Measurements from ENCODE around the gene SPRING1.

SPRING1 gene

GRCh38 chr12:116710370-116711150 lies 27.3 kb downstream of the SPRING1 start:
- in situ Hi-C loops (cut with MboI; ENCODE audit: low sequenced_read_pairs): no loop called here

DNA sequence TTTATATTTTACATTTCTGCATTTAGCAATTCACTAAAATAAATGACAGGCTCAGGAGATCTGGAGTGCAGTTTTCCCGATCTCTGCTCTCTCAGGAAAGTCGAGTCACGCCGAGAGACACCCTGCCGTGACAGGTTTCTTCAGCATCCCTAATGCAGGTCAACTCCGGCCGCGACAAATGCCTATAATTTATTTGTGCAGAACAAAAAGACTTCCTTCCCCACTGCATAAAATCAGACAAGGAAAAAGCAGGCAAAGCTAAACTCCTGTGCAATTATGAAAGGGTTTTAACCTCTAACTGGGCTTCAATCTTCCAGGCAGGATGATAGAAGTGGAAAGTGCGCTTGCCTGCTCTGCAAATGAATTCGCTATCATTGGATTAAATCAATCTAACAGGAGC lies 28.1 kb downstream of the SPRING1 start:
- in situ Hi-C loops (cut with MboI; ENCODE audit: low sequenced_read_pairs): loop anchor here (10.0 kb wide), 1 partner anchor 405 kb away; no protein-coding TSS in a partner anchor

DNA sequence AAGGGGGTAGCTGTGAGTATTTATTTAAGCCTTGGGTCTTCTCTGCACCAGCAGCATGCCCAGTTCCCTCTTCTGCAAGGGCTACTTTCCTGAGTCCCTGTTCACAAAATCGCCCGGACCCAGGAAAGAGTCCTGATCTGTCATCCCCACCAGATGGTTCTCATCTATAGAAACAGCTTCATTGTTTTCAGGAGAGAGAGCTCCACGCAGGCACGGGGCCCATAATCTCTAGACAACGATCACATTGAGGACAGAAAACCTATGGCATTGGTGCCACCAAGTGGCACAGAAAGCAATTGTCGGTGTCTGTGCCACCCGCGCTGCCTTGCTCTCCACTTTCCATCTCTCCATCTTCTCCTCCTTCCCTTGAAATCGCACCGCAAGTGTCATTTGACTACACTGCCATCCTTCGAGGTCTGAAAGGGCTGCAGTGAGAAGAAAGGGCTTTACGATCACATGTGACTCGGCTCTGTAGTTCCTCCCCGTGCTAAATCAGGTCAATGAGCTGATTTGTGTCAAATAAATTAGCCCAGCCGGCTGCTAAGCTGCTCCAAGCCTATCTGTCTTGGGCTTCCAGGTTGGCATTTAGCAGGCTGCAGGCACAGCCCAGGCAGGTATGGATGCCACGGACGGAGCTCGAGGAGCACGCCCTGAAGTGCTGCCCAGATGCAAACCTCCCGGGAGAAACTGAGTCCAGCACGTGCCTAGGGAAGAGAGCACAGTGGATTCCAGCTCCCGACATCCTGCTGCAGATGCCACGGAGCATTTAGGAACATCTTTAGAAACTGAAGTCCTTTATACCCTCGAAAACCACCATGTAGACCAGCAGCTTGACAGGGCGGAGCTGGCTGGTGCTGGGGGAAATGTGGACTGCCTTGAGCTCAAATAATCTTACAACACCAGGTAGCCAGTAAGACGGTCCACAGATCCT lies 28.8 kb downstream of the SPRING1 start:
- in situ Hi-C loops (cut with MboI; ENCODE audit: low sequenced_read_pairs): loop anchor here (10.0 kb wide), 1 partner anchor 406 kb away; no protein-coding TSS in a partner anchor

DNA sequence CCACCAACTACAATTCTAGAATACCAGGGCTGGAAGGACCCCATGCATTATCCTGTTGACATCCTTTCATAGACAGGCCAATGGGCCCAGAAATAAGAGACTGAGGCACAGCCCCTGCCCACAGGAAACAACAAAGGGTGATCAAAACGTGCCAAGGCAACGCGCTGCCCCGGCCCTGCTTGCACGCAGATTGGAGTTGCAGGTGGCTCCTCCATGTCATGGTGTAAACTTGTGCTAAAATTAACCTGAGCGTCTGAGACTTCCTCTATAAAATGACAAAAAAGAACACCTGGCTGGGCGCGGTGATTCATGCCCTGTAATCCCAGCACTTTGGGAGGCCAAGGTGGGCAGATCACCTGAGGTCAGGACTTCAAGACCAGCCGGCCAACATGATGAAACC lies 30.1 kb downstream of the SPRING1 start:
- in situ Hi-C loops (cut with MboI; ENCODE audit: low sequenced_read_pairs): loop anchor here (10.0 kb wide), 1 partner anchor 407 kb away; no protein-coding TSS in a partner anchor

- in situ Hi-C loops (cut with MboI; ENCODE audit: low sequenced_read_pairs): loop anchor here (10.0 kb wide), 1 partner anchor 411 kb away; no protein-coding TSS in a partner anchor
These were observed 34.6 kb downstream of the SPRING1 start for GRCh38 chr12:116703214-116703795.

GRCh38 chr12:116701432-116701831 lies 36.4 kb downstream of the SPRING1 start:
- in situ Hi-C loops (cut with MboI; ENCODE audit: low sequenced_read_pairs): loop anchor here (10.0 kb wide), 1 partner anchor 413 kb away; no protein-coding TSS in a partner anchor

GRCh38 chr12:116700066-116700465 lies 37.8 kb downstream of the SPRING1 start:
- in situ Hi-C loops (cut with MboI; ENCODE audit: low sequenced_read_pairs): loop anchor here (10.0 kb wide), 1 partner anchor 415 kb away; no protein-coding TSS in a partner anchor

DNA sequence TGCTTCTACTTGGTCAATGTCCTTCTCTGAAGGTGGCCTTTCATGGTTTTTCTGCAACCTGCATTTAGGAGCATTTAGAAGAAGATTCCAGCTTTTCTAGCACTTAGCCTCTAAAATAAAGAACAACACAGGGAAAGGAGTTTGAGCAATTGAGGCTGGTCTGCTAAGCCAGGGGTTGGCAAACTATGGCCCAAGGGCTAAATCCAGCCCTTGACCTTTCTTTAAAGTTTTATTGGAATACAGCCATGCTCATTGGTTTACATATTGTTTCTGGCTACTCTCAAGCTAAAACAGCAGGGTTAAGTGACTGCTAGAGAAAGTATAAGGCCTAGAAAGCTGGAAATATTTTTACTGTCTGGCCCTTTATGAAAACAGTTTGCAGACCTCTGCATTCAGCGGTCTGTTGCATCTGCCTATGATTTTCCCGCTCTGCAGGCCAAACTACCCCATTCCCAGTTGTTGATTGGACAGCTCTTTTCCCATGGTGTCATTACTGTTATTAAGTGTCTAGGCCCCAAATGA lies 39.3 kb downstream of the SPRING1 start:
- in situ Hi-C loops (cut with MboI; ENCODE audit: low sequenced_read_pairs): no loop called here

DNA sequence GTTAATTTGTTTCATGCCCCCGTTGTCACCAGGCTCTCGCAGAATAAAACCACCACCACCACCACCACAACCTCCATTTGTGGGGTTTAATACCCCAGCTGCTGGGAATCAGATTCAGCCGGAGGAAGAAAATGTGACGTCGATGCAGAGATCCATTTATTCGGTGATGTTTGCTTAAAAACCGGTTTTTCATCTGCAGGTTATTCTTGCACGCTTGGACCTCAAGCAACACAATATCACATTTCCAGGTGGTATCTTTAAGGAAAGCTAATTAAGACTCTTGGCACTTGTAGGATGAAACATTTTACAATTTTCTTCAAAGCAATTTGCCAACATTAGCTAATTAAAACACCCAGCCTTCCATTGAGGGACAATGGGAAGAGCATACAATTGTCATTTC lies 39.8 kb downstream of the SPRING1 start:
- in situ Hi-C loops (cut with MboI; ENCODE audit: low sequenced_read_pairs): no loop called here

GRCh38 chr12:116697716-116698115 lies 40.2 kb downstream of the SPRING1 start:
- in situ Hi-C loops (cut with MboI; ENCODE audit: low sequenced_read_pairs): no loop called here

DNA sequence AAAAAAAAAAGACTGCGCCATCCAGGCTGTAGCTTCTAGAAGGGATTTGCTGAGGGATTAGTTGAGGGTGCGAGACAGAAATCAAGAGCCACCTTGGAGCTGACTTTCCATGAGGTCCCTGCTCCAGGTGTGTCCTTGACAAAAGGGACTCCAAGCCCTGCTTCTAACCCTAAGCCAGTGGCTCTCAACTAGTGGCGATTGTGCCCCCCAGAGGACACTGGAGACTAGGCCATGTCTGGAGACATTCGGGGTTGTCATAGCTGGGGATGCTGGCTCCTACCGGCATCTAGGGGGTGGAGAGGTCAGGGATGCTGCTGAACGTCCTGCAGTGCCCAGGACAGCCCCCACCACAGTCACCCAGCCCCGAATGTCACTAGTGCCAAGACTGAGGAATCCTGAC lies 40.6 kb downstream of the SPRING1 start:
- in situ Hi-C loops (cut with MboI; ENCODE audit: low sequenced_read_pairs): no loop called here

- in situ Hi-C loops (cut with MboI; ENCODE audit: low sequenced_read_pairs): no loop called here
These were observed 42.5 kb downstream of the SPRING1 start for GRCh38 chr12:116695464-116695725.

- in situ Hi-C loops (cut with MboI; ENCODE audit: low sequenced_read_pairs): no loop called here
These were observed 43.0 kb downstream of the SPRING1 start for GRCh38 chr12:116694653-116695463.

DNA sequence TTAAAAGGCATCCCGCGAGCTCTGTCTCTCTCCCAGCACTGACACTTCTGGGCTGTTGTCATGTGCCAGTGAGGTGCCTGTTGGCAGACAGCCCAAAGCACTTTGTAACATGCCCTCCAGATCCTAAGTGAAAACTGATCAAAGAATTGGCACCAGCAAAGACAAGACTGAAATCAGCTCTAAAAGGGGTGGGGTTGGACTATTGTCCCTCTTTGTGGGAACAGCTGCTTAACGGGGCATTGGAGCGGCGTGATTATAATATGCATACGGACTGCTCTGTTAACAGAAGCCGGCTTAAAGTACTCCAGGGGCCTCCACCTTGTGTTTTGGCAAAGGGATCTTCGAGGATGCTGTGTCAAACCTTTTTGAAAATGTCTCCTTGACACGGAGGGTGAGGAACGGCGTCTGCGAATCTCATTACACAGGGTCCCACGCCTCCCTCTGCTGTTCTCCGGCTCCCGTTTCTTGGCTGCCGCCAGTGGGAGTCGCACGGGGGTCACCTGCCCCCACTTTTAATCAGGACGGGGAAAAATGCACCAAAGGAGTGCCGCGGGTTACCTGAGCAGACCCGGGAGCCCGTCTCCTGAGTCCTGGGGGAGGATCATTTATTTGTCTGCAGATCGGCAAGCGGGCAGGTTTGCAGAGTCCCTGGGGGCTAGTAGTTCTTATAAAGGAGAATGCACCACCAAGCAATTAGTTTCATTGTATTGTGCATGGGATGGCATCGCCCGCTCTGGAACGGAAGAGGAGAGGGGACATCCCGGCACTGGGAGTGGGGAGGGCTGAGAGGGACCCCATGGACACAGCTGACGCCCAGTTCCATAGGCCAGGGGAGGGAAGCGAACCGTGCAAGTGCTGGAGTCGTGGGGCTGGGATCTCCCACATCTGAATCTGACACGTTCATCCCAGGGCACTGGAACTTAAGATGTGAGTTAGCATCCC lies 44.3 kb downstream of the SPRING1 start:
- in situ Hi-C loops (cut with MboI; ENCODE audit: low sequenced_read_pairs): no loop called here

DNA sequence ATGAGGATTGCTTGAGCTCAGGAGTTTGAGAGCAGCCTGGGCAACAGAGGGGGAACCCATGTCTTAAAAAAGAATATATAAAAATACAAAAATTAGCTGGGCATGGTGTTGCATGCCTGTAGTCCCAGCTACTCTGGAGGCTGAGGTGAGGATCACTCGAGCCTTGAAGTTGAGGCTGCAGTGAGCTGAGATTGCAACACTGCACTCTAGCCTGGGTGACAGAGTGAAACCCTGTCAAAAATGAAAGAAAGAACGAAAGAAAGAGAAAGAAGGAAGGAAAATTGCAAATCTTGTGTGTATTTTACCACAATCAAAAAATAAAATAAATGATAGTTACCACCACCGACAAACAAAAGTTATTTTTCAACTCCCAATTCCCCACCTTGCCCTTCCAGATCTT lies 45.3 kb downstream of the SPRING1 start:
- in situ Hi-C loops (cut with MboI; ENCODE audit: low sequenced_read_pairs): no loop called here

DNA sequence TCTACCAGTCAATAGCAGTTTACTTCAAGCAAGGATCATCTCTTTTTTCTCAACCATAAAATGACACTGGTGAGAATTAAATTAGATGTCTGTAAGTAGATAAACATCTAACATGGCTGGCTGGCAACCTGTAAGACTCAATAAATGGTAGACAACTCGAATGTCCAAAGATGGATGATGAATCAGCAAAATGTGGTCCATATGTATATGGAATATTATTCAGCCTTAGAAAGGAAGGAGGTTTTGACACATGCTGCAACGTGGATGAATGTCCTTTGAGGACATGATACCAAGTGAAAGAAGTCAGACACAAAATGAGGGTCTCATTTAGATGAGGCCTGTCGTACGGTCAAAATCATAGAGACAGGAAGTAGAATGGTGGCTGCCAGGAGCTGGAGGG lies 46.2 kb downstream of the SPRING1 start:
- in situ Hi-C loops (cut with MboI; ENCODE audit: low sequenced_read_pairs): no loop called here

DNA sequence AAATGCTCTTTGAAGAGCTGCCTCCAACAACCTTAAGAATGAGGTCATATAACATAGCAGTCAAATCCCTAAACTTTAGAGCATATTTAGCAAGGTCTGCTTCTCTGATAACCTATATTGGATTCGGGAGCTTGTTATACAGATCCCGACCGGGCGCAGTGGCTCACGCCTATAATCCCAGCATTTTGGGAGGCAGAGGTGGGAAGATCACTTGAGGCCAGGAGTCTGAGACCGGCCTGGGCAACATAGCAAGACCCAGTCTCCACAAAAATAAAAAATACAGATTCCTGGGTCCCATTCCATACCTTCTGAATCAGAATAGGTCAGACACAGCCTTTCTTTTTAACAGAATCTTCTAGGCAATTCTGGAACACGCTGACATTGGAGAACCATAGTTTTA lies 46.7 kb downstream of the SPRING1 start:
- in situ Hi-C loops (cut with MboI; ENCODE audit: low sequenced_read_pairs): no loop called here

- in situ Hi-C loops (cut with MboI; ENCODE audit: low sequenced_read_pairs): no loop called here
These were observed 47.7 kb downstream of the SPRING1 start for GRCh38 chr12:116689979-116690744.
